ENCODE measurements around the gene PRR12.

The PRR12 gene

DNA sequence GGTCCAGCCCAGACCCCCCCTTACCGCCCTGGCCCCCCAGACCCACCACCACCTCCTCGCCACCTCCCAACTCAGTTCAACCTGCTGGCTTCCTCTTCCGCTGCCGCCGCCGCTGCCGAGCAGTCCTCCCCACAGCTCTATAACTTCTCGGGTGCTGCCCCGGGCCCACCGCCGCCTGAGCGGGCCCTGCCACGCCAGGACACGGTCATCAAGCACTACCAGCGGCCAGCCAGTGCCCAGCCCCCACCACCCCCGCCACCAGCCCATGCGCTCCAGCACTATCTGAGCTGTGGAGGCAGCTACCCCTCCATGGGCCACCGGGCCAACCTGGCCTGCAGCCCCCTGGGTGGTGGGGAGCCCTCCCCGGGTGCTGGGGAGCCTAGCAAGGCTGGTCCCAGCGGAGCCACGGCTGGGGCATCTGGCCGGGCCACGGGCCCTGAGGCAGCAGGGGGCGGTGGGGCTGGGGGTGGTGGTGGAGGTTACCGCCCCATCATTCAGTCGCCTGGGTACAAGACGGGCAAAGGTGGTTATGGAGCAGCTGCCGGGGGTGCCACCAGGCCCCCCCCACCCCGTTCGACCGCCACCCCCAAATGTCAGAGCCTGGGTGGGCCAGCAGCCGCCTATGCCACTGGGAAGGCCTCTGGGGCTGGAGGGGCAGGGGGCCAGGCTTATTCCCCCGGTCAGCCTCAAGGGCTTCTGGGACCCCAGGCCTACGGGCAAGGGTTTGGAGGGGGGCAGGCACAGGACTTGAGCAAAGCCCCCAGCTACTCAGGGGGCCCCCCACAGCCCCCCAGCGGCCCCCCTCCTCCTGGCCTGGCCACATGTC is 4.2 kb downstream of the PRR12 start:
- DNase-seq (ENCODE audit: low read depth): no peak
- TF ChIP-seq CTCF (conservative IDR thresholded peaks at IDR 0.05; ENCODE audit: low read depth, low read length): no peak
- H3K4me3 ChIP-seq (ENCODE audit: low read length): no peak overlapping the region

- TF ChIP-seq CTCF (conservative IDR thresholded peaks at IDR 0.05; ENCODE audit: low read depth, low read length): no peak
- H3K4me3 ChIP-seq (ENCODE audit: low read length): no peak overlapping the region
Measured at GRCh38 chr19:49595819-49596404, 4.9 kb downstream of the PRR12 start.

GRCh38 chr19:49596407-49596806 is 5.4 kb downstream of the PRR12 start:
- no peak for DNase-seq (ENCODE audit: low read depth)
- no peak for TF ChIP-seq CTCF (conservative IDR thresholded peaks at IDR 0.05; ENCODE audit: low read depth, low read length)
- no peak overlapping the region for H3K4me3 ChIP-seq (ENCODE audit: low read length)

More at GRCh38 chr19:49595819-49596404, 4.9 kb downstream of the PRR12 start:
- no peak for DNase-seq (ENCODE audit: low read depth)

GRCh38 chr19:49596954-49597702 is 6.1 kb downstream of the PRR12 start:
- TF ChIP-seq CTCF (conservative IDR thresholded peaks at IDR 0.05; ENCODE audit: low read depth, low read length): no peak
- H3K4me3 ChIP-seq (ENCODE audit: low read length): no peak overlapping the region
- no peak for DNase-seq (ENCODE audit: low read depth)

GRCh38 chr19:49597703-49597974 is 6.7 kb downstream of the PRR12 start:
- TF ChIP-seq CTCF (conservative IDR thresholded peaks at IDR 0.05; ENCODE audit: low read depth, low read length): no peak
- no peak overlapping the region for H3K4me3 ChIP-seq (ENCODE audit: low read length)
- no peak for DNase-seq (ENCODE audit: low read depth)

- TF ChIP-seq CTCF (conservative IDR thresholded peaks at IDR 0.05; ENCODE audit: low read depth, low read length): no peak
- no peak overlapping the region for H3K4me3 ChIP-seq (ENCODE audit: low read length)
- DNase-seq (ENCODE audit: low read depth): no peak
Measured at GRCh38 chr19:49599378-49600295, 8.7 kb downstream of the PRR12 start.

Measured in retinal pigment epithelial cell (primary cell).